GM12865 (cell line): ENCODE results near the gene EDA.

Experiments
- DNase-seq: peaks from one replicate; pipeline ENCODE4 v3.0.0; 2010; ENCODE audit warnings: low read depth
- H3K4me3 ChIP-seq: 2 replicates; pipeline ENCODE4 v1.5.1; 2011; ENCODE audit warnings: mild to moderate bottlenecking, low read depth, low read length, control low read depth
- CTCF ChIP-seq: IDR thresholded peaks from 2 replicates; pipeline ENCODE4 v1.5.1; 2011; ENCODE audit warnings: low read length, control low read depth, low read depth, inconsistent platforms; ENCODE audit not compliant: insufficient read depth; ENCODE audit errors: missing control alignments

Gene EDA

GRCh38 chrX:70009970-70010369, 394.1 kb downstream of the EDA start:
- TF ChIP-seq CTCF = no peak
- no peak for DNase-seq

GRCh38 chrX:70012756-70013155, 396.8 kb downstream of the EDA start:
- no peak for DNase-seq
- H3K4me3 ChIP-seq = no peak overlapping the region
- TF ChIP-seq CTCF = no peak

More at GRCh38 chrX:70009970-70010369, 394.1 kb downstream of the EDA start:
- H3K4me3 ChIP-seq = no peak overlapping the region

DNA sequence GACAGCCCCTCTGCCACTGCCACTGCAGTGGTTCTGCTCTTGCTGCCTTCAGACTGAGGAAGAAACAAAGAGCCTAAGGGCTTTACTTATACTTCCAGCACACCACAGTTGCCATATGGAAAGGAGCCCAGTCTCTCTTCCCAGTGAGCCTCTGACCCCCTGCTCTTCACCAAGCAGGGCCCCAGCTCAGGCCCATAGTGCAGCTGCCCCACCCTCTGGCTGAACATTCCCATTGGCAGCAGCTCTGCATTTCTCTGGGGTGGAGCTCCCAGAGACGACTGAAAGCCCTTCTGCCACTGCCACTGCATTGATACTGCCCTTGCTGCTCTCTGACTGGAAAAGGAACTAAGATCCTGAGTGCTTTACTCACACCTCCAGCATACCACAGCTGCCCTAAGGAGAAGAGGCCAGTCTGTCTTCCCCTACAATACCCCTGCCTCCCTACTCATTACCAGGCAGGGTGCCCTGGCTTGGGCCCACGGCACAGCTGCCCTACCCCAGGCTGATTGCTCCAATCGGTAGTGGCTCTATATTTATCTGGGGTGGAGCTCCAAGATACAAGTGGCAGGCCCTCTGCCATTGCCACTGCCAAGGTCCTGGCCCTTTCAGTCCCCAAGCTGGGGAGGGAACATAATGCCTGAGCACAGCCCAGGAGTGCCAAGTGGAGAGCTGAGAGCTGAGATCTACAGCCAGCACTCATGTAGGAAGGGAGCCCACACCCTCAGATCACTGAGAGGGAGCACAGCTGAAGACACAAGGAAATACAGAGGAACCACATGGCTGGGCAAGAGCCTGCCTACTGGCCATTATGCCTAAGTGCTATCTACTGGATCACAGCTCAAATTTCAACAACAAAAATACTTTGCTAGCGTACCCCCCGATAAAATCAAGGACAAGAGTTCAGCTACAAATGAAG, 397.8 kb downstream of the EDA start:
- no peak for DNase-seq
- no peak for TF ChIP-seq CTCF
- no peak overlapping the region for H3K4me3 ChIP-seq

DNA sequence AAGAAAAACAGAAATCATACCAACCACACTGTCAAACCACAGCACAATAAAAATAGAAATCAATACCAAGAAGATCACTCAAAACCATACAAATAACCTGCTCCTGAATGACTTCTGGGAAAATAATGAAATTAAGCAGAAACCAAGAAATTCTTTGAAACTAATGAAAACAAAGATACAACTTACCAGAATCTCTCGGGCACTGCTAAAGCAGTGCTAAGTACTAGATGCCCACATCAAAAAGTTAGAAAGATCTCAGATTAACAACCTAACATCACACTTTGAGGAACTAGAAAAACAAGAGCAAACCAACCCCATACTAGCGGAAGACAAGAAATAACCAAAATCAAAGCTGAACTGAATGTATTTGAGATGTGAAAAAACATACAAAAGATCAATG, 400.6 kb downstream of the EDA start:
- no peak overlapping the region for H3K4me3 ChIP-seq
- TF ChIP-seq CTCF = no peak
- no peak for DNase-seq

- H3K4me3 ChIP-seq = no peak overlapping the region
- TF ChIP-seq CTCF = no peak
- DNase-seq = no peak
These were observed 406.7 kb downstream of the EDA start for GRCh38 chrX:70022616-70023015.

DNA sequence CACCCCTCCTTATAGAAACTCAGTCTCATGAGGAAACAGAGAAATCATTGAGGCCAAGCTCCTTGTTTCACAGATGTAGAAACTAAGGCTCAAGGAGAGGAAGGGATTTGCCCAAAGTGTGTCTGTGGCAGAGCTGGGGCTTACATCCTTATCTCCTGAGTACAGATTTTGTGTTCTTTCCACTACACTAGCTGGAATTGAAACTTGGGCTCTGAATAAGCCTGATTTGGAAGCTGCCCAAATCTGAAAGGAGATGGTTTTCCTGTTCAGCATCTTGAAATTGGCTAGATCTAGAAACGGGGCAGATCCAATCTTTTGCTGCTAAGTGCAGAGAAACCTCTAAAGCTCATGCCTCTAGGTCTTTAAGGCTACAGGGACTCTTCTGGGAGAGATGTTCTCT, 409.6 kb downstream of the EDA start:
- no peak for DNase-seq
- TF ChIP-seq CTCF = no peak
- H3K4me3 ChIP-seq = no peak overlapping the region
